Neural cell (in vitro differentiated cells): ENCODE results near the gene NTSR2.

Experiments
- CTCF ChIP-seq: fragments of 450-650 bp; IDR thresholded peaks from 2 replicates; pipeline ENCODE4 v1.5.1; 2014; ENCODE audit warnings: antibody characterized with exemption, mild to moderate bottlenecking, moderate library complexity; ENCODE audit not compliant: poor library complexity, severe bottlenecking
- EP300 ChIP-seq: fragments of 450-650 bp; conservative IDR thresholded peaks from 2 replicates; pipeline ENCODE4 v1.6.1; 2014; ENCODE audit warnings: antibody characterized with exemption, mild to moderate bottlenecking, moderate library complexity; ENCODE audit not compliant: poor library complexity, severe bottlenecking
- REST ChIP-seq: IDR thresholded peaks from 2 replicates; pipeline ENCODE4 v1.6.1; 2012; ENCODE audit warnings: borderline replicate concordance

- TF ChIP-seq CTCF (no peak), EP300 (no peak), REST (no peak)
These were observed 17.7 kb upstream of the NTSR2 start for GRCh38 chr2:11687736-11688135.
